PC-9 (cell line): ENCODE data around the gene MYOZ2. TPM values are rescaled to one million over a fixed set of nuclear protein-coding genes. Genes with fewer than 3 reads are reported as not detected.
A peak's percentile ranks its signal among the peaks of the same experiment; 100 is the strongest.

ENCODE experiments used
- BruUV-seq: library from RNA; stranded (reverse); fragments of 400-500 nt; replicated peaks from 2 replicates; lab custom pipeline; 2021; lab: Mats Ljungman, UMichigan
- CTCF ChIA-PET: fragments of 300-600 bp; sonication (Branson Sonifier 250); formaldehyde crosslinking; loops from one replicate; lab custom pipeline; 2022; ENCODE audit warnings: antibody characterized with exemption; lab: Charles Lee
- POLR2A ChIA-PET: fragments of 300-600 bp; sonication (Branson Sonifier 250); formaldehyde crosslinking; loops from one replicate; lab custom pipeline; 2022; ENCODE audit warnings: antibody characterized with exemption; ENCODE audit not compliant: unreplicated experiment; lab: Charles Lee
- DNase-seq, 2 experiments: peaks; one replicate each; pipeline versions ENCODE4 v3.0.0 to v3.0.0-alpha.2; 2015 to 2022; ENCODE audit warnings: mixed read lengths in 1 of 2
- H2AFZ ChIP-seq: fragments of 200-600 bp; sonication (generic); 2 replicates; pipeline ENCODE4 v1.8.1; 2017; ENCODE audit warnings: antibody characterized with exemption
- H3F3A ChIP-seq: fragments of 200-600 bp; sonication (generic); 2 replicates; pipeline ENCODE4 v1.8.1; 2017; ENCODE audit warnings: antibody characterized with exemption, mild to moderate bottlenecking, low read depth; ENCODE audit not compliant: insufficient read depth
- H3K27ac ChIP-seq: fragments of 200-600 bp; sonication (generic); 2 replicates; pipeline ENCODE4 v1.6.1; 2016; ENCODE audit warnings: mixed run types
- H3K27me3 ChIP-seq: fragments of 200-600 bp; sonication (generic); 2 replicates; pipeline ENCODE4 v1.6.1; 2016; ENCODE audit warnings: low read depth, mixed run types; ENCODE audit not compliant: insufficient read depth
- H3K36me3 ChIP-seq: fragments of 200-600 bp; sonication (generic); 2 replicates; pipeline ENCODE4 v1.6.1; 2016; ENCODE audit warnings: low read depth, mixed run types
- H3K4me1 ChIP-seq: fragments of 200-600 bp; sonication (generic); replicated peaks from 2 replicates; pipeline ENCODE4 v1.6.1; 2016; ENCODE audit warnings: mixed run types; ENCODE audit not compliant: insufficient read depth
- H3K4me2 ChIP-seq: fragments of 200-600 bp; sonication (generic); 2 replicates; pipeline ENCODE4 v1.6.1; 2017; ENCODE audit warnings: mixed run types
- H3K4me3 ChIP-seq: fragments of 200-600 bp; sonication (generic); 2 replicates; pipeline ENCODE4 v1.6.1; 2016; ENCODE audit warnings: mixed run types
- H3K79me2 ChIP-seq: fragments of 200-600 bp; sonication (generic); 2 replicates; pipeline ENCODE4 v1.6.1; 2017; ENCODE audit warnings: low read depth, mixed run types
- H3K9me2 ChIP-seq: fragments of 200-600 bp; sonication (generic); 2 replicates; pipeline ENCODE4 v1.8.1; 2017; ENCODE audit warnings: mild to moderate bottlenecking; ENCODE audit not compliant: insufficient read depth
- H3K9me3 ChIP-seq: fragments of 200-600 bp; sonication (generic); 2 replicates; pipeline ENCODE4 v1.8.1; 2016; ENCODE audit warnings: low read depth; ENCODE audit not compliant: insufficient read depth
- H4K20me1 ChIP-seq: fragments of 200-600 bp; sonication (generic); 2 replicates; pipeline ENCODE4 v1.8.1; 2017; ENCODE audit not compliant: insufficient read depth
- EZH2 ChIP-seq: fragments of 200-600 bp; sonication (generic); IDR thresholded peaks from 2 replicates; pipeline ENCODE4 v1.8.0; 2017; ENCODE audit warnings: antibody characterized with exemption, low read depth
- intact Hi-C: fragments of 100-400 bp; cut with micrococcal nuclease; formaldehyde crosslinking; loops from one replicate; pipeline ENCODE4 v1.10.0; 2022; ENCODE audit not compliant: unreplicated experiment
- total RNA-seq: library from RNA; stranded (reverse); gene quantifications from 2 replicates; pipeline ENCODE4 v1.2.3, GENCODE V29; 2021
- TF ChIP-seq, protein P1 (sequence below): fragments of 200-600 bp; sonication (generic); conservative IDR thresholded peaks from 2 replicates; pipeline ENCODE4 v1.6.1; 2017; ENCODE audit warnings: mixed run types, antibody characterized with exemption, mild to moderate bottlenecking, moderate library complexity

The MYOZ2 gene
- total RNA-seq, 1 experiment from 2014 or later = not detected

DNA sequence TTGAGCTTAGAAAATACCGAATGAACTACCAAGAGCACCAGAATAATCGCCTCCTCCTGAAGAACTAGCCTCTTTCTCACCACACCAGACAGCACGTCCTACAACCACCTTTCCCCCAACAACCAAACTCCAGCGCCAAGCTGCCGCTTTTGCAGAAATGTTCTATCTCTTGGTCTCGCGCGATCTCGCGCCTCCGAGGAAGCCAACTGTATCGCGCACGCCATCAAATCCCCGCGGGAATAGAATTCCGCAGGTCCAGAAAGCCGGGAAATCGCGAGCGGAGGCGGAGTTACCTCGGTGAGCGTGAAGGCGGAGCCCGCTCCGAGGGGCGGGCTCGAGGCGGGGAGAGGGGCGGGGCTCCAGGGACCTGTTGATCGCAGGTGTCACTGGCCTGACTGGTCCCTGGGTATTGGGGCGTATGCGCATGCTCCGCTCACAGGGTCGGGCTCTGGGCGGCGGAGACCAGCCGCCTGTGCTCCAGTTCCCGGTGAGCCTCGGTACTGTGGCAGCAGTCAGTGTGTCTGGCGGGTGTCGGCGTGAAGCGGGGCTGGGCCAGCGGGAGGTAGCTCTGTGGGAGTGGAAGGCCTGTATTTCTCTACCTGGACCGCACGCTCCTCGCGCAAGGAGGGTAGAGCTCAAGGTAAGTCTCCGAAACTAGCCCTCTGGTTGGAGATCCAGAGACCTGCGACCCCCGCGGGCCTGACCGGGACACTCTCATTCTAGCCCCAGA, 76.8 kb downstream of the MYOZ2 start, which contains the start of gene USP53:
Gene USP53 (plus strand): TSS at position 480 of the 730 bp plus-strand sequence. CDS start 27,047 bp downstream, outside the sequence.
- Histone ChIP-seq H2AFZ (peak within 1 kb of the TSS; percentile 98), H3K9me3 (no peaks in the 10 kb centered on the region; the same call in 1 of the 2 replicates), H3F3A (peaks cover 20% of the 10 kb centered on the region), H3K36me3 (no peaks in the 10 kb centered on the region), H3K27ac (peak within 1 kb of the TSS; percentile 94), H3K4me2 (peak within 1 kb of the TSS; percentile 88), H3K9me2 (no peaks in the 10 kb centered on the region), H4K20me1 (no peaks in the 10 kb centered on the region), H3K4me3 (peak within 1 kb of the TSS; percentile 92), H3K27me3 (no peaks in the 10 kb centered on the region), H3K4me1 (peaks cover 40% of the 10 kb centered on the region), H3K79me2 (peaks cover 46% of the 10 kb centered on the region)
- POLR2A ChIA-PET = interaction anchor here (0.5 to 1.3 kb wide), 7 partner anchors 11 to 187 kb away, joined by 3 to 17 read pairs (median 6); no protein-coding TSS in a partner anchor
- no TSS peak for BruUV-seq
- CTCF ChIA-PET = no interaction called here
- DNase-seq = peak; percentile 90 to 96
- intact Hi-C loops = loop anchor here (1.0 kb wide), 2 partner anchors 109 to 170 kb away; no protein-coding TSS in a partner anchor
- TF ChIP-seq EZH2 = no peak
- TF ChIP-seq, protein P1, sequence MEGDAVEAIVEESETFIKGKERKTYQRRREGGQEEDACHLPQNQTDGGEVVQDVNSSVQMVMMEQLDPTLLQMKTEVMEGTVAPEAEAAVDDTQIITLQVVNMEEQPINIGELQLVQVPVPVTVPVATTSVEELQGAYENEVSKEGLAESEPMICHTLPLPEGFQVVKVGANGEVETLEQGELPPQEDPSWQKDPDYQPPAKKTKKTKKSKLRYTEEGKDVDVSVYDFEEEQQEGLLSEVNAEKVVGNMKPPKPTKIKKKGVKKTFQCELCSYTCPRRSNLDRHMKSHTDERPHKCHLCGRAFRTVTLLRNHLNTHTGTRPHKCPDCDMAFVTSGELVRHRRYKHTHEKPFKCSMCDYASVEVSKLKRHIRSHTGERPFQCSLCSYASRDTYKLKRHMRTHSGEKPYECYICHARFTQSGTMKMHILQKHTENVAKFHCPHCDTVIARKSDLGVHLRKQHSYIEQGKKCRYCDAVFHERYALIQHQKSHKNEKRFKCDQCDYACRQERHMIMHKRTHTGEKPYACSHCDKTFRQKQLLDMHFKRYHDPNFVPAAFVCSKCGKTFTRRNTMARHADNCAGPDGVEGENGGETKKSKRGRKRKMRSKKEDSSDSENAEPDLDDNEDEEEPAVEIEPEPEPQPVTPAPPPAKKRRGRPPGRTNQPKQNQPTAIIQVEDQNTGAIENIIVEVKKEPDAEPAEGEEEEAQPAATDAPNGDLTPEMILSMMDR = no peak

DNA sequence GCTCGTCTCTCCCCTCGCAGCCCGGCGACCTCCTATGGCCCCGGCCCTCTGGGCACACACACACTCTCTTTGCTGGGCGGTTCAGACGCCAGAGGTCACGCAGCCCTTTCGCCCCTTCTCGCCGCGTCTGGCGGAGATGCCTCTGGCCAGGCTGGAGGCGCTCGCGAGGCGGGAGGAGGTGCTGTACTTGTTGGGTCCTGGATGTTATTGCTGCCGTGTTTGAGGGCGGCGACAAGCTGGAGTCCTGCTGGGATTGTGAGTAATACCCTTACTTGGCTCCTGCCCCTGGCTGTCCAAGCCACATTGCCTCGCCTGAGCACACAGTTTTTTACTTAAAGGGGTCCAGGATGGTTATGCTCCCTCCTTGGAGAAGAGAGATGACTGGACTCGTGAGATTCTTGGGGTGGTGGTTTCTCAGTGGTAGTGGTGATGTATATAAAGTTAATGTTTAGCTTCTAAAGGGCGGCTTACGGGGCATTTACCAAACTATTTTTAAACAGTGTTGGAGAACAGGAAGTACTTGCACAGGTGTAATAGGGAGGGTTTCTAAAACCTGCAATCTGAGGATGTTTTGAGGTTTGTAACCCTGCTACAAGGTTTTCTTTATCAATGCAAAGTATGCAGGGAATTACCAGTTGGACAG, 77.5 kb downstream of the MYOZ2 start:
- H3K9me3 ChIP-seq = no peaks in the 10 kb centered on the region; the same call in 1 of the 2 replicates
- peak overlapping the region; percentile 88 for H3K4me2 ChIP-seq
- TSS peak; percentile 65 for BruUV-seq
- POLR2A ChIA-PET = interaction anchor here (1.0 to 1.3 kb wide), 2 partner anchors 110 to 187 kb away, joined by 12 to 17 read pairs; no protein-coding TSS in a partner anchor
- intact Hi-C loops = loop anchor here (1.0 kb wide), 2 partner anchors 110 to 171 kb away; no protein-coding TSS in a partner anchor
- peak; percentile 80 to 81 for DNase-seq
- no peaks in the 10 kb centered on the region for H4K20me1 ChIP-seq
- H3K36me3 ChIP-seq = no peaks in the 10 kb centered on the region
- H3K79me2 ChIP-seq = peaks cover 52% of the 10 kb centered on the region
- H3F3A ChIP-seq = peaks cover 20% of the 10 kb centered on the region
- H2AFZ ChIP-seq = peak overlapping the region; percentile 89
- H3K4me1 ChIP-seq = peaks cover 40% of the 10 kb centered on the region
- peak overlapping the region; percentile 86 for H3K27ac ChIP-seq
- CTCF ChIA-PET = no interaction called here
- no peaks in the 10 kb centered on the region for H3K27me3 ChIP-seq
- H3K4me3 ChIP-seq = peak overlapping the region; percentile 92
- TF ChIP-seq, protein P1 = no peak; the same call in 1 of the 2 replicates
- no peak for TF ChIP-seq EZH2
- H3K9me2 ChIP-seq = no peaks in the 10 kb centered on the region

DNA sequence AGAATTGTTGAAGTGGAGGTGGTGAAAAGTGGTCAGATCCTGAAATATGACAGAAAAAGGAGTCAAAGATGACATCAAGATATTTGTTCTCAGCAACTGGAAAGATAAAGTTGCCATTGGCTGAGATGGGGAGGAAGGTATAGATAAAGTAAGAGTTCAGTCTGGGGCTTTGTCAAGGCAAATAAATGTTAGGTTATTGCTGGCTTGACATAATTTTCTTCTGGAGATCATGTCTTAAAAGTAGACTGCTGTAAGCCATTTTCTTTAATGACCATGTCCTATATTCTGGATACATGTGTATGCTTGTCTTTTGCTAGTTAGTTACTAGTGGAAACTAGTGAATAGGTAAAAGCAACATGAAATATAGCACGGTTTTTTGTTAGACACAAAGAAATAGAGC, 82.5 kb downstream of the MYOZ2 start:
- Histone ChIP-seq H3K4me2 (no peak overlapping the region), H3K4me1 (peaks cover 10% of the 10 kb centered on the region; the same call in 1 of the 2 replicates), H3K4me3 (no peak overlapping the region), H3K27me3 (no peaks in the 10 kb centered on the region), H3F3A (peaks cover 5% of the 10 kb centered on the region; the same call in 1 of the 2 replicates), H3K9me2 (no peaks in the 10 kb centered on the region), H2AFZ (no peak overlapping the region), H4K20me1 (no peaks in the 10 kb centered on the region), H3K9me3 (no peaks in the 10 kb centered on the region), H3K27ac (no peak overlapping the region), H3K36me3 (no peaks in the 10 kb centered on the region), H3K79me2 (peaks cover 48% of the 10 kb centered on the region)
- DNase-seq = no peak
- POLR2A ChIA-PET = no interaction called here
- no peak for TF ChIP-seq EZH2
- TF ChIP-seq, protein P1 = no peak
- intact Hi-C loops = no loop called here
- no TSS peak for BruUV-seq
- CTCF ChIA-PET = no interaction called here
